DOHH2 (cell line): ENCODE measurements around the gene CCM2.
A peak's percentile ranks its signal among the peaks of the same experiment; 100 is the strongest.

Experiments used
- H3F3A ChIP-seq: fragments of 200-600 bp; sonication (generic), shearing (Covaris generic); 2 replicates; pipeline ENCODE4 v1.6.0; 2016; ENCODE audit warnings: antibody characterized with exemption, mild to moderate bottlenecking; ENCODE audit not compliant: control insufficient read depth, insufficient read depth
- H3K27ac ChIP-seq: fragments of 200-600 bp; sonication (generic); 2 replicates; pipeline ENCODE4 v1.5.1; 2014; ENCODE audit warnings: low read depth, mild to moderate bottlenecking, low read length, moderate library complexity
- H3K27me3 ChIP-seq: fragments of 200-600 bp; sonication (generic); 2 replicates; pipeline ENCODE4 v1.6.1; 2014; ENCODE audit warnings: mild to moderate bottlenecking, low read length, mixed read lengths; ENCODE audit not compliant: control insufficient read depth
- H3K36me3 ChIP-seq: fragments of 200-600 bp; sonication (generic); 2 replicates; pipeline ENCODE4 v1.6.1; 2014; ENCODE audit warnings: mild to moderate bottlenecking, low read length, moderate library complexity, mixed read lengths; ENCODE audit not compliant: control insufficient read depth
- H3K4me1 ChIP-seq: fragments of 200-600 bp; sonication (generic); 2 replicates; pipeline ENCODE4 v1.6.1; 2014; ENCODE audit warnings: mild to moderate bottlenecking, low read length, mixed read lengths; ENCODE audit not compliant: control insufficient read depth
- H3K4me2 ChIP-seq: fragments of 200-600 bp; sonication (generic); 2 replicates; pipeline ENCODE4 v1.6.0; 2014; ENCODE audit warnings: mild to moderate bottlenecking, low read length, moderate library complexity
- H3K4me3 ChIP-seq: fragments of 200-600 bp; sonication (generic); 2 replicates; pipeline ENCODE4 v1.5.1; 2014; ENCODE audit warnings: mild to moderate bottlenecking, low read length, mixed read lengths
- H3K79me2 ChIP-seq: fragments of 200-600 bp; sonication (generic); 2 replicates; pipeline ENCODE4 v1.6.1; 2014; ENCODE audit warnings: mild to moderate bottlenecking, low read length, mixed read lengths; ENCODE audit not compliant: control insufficient read depth
- H3K9me2 ChIP-seq: fragments of 200-600 bp; sonication (generic); replicated peaks from 2 replicates; pipeline ENCODE4 v1.6.1; 2014; ENCODE audit warnings: mild to moderate bottlenecking, low read length, mixed read lengths; ENCODE audit not compliant: control insufficient read depth
- H3K9me3 ChIP-seq: fragments of 200-600 bp; sonication (generic); 2 replicates; pipeline ENCODE4 v1.6.1; 2014; ENCODE audit warnings: antibody characterized with exemption, low read length, mixed read lengths; ENCODE audit not compliant: control insufficient read depth, insufficient read depth
- H4K20me1 ChIP-seq: fragments of 200-600 bp; sonication (generic); 2 replicates; pipeline ENCODE4 v1.6.0; 2014; ENCODE audit warnings: low read depth, mild to moderate bottlenecking, antibody characterized with exemption, low read length, moderate library complexity; ENCODE audit not compliant: control insufficient read depth, insufficient read depth
- EZH2phosphoT487 ChIP-seq: fragments of 200-600 bp; sonication (generic); IDR thresholded peaks from 2 replicates; pipeline ENCODE4 v1.6.1; 2017; ENCODE audit warnings: borderline replicate concordance, mild to moderate bottlenecking, antibody characterized with exemption, low read length, moderate library complexity, mixed read lengths
- TF ChIP-seq, protein P1 (sequence below): fragments of 200-600 bp; sonication (generic); IDR thresholded peaks from one replicate; pipeline ENCODE4 v1.5.1; 2014; ENCODE audit warnings: antibody characterized with exemption, mild to moderate bottlenecking, low read depth, low read length; ENCODE audit not compliant: poor library complexity, severe bottlenecking

CCM2 gene

DNA sequence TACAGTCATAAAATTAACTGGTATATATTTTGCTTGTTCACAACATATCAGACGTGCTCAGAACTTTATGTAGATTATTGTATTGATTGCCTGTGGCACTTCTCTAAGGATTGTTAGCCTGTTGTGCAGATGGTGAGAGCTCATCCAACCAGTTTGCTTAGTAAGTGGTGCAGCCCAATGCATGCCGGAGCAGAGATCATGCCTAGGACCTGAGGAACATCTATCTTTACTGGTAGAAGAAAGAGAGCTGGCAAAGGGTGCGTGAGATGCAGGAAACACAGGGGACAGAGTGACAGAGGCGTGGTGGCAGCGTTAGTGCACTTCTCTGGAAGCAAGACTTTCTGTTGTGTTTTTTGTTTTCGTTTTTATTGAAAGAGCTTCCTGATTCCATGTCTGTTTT lies 35.9 kb downstream of the CCM2 start:
- peaks cover 28% of the 10 kb centered on the region; the same call in 1 of the 2 replicates for H4K20me1 ChIP-seq

DNA sequence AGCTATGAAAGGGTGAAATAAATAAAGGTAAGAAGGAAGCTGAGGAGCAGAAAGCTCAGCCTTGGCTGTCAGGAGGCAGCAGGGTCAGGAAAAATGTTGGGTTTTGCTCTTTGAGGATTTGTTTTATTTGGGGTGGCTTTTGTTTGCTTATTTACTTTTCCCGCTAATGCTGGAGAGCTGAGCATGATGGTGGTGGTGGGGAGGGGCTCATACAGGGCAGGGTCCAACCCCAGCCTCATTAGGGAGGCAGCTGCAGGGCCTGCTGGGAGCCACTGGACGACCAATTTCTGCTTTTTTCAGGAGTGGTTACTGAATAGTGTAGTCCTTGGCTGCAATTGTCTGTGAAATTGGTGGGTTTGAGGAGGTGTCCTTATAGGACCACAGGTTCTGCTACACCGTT lies 36.3 kb downstream of the CCM2 start:
- peaks cover 29% of the 10 kb centered on the region; the same call in 1 of the 2 replicates for H4K20me1 ChIP-seq
- peaks cover 92% of the 10 kb centered on the region for H3K79me2 ChIP-seq

More for the DNA sequence above, 35.9 kb downstream of the CCM2 start:
- no peaks in the 10 kb centered on the region for H3K9me3 ChIP-seq
- H3K4me2 ChIP-seq, result peak overlapping the region; percentile 8; the same call in 1 of the 2 replicates
- H3K36me3 ChIP-seq, result peaks cover 66% of the 10 kb centered on the region
- no peaks in the 10 kb centered on the region for H3K27me3 ChIP-seq
- H3K9me2 ChIP-seq, result no peaks in the 10 kb centered on the region
- no peak overlapping the region for H3K27ac ChIP-seq
- H3K4me3 ChIP-seq, result no peak overlapping the region
- TF ChIP-seq, protein P1, sequence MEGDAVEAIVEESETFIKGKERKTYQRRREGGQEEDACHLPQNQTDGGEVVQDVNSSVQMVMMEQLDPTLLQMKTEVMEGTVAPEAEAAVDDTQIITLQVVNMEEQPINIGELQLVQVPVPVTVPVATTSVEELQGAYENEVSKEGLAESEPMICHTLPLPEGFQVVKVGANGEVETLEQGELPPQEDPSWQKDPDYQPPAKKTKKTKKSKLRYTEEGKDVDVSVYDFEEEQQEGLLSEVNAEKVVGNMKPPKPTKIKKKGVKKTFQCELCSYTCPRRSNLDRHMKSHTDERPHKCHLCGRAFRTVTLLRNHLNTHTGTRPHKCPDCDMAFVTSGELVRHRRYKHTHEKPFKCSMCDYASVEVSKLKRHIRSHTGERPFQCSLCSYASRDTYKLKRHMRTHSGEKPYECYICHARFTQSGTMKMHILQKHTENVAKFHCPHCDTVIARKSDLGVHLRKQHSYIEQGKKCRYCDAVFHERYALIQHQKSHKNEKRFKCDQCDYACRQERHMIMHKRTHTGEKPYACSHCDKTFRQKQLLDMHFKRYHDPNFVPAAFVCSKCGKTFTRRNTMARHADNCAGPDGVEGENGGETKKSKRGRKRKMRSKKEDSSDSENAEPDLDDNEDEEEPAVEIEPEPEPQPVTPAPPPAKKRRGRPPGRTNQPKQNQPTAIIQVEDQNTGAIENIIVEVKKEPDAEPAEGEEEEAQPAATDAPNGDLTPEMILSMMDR, result no peak
- no peak for TF ChIP-seq EZH2phosphoT487
- H3K4me1 ChIP-seq, result peaks cover 31% of the 10 kb centered on the region
- H3K79me2 ChIP-seq, result peaks cover 92% of the 10 kb centered on the region
- 0 out of 2 replicates have a peak, but pooled peaks cover 4% of the 10 kb centered on the region for H3F3A ChIP-seq

DNA sequence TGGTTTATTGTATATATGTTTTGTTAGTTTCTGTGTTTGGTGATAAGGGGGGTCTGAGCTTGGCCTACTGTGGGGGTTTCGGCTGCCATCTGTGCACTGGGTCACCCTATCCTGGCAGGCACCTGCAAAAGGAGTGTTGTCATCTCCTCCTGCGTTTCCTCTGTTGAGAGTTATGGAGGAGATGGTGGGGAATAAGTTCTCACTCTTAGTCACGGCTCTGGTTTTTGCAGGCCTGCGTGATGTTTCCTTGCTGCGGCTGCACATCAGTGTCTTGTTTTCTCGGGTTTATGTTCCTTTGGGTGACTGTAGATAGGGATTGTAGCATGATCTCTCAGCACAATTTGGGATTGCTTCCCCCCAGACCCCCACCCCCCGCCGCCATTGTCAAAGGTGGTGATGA lies 36.8 kb downstream of the CCM2 start:
- H4K20me1 ChIP-seq, result peaks cover 33% of the 10 kb centered on the region; the same call in 1 of the 2 replicates

More for the DNA sequence above, 36.3 kb downstream of the CCM2 start:
- H3K36me3 ChIP-seq, result peaks cover 70% of the 10 kb centered on the region
- H3K9me3 ChIP-seq, result no peaks in the 10 kb centered on the region
- peaks cover 31% of the 10 kb centered on the region for H3K4me1 ChIP-seq
- no peak overlapping the region for H3K27ac ChIP-seq
- H3K9me2 ChIP-seq, result no peaks in the 10 kb centered on the region
- no peaks in the 10 kb centered on the region for H3K27me3 ChIP-seq
- peak overlapping the region; percentile 8; the same call in 1 of the 2 replicates for H3K4me2 ChIP-seq
- 0 out of 2 replicates have a peak, but pooled peaks cover 4% of the 10 kb centered on the region for H3F3A ChIP-seq
- H3K4me3 ChIP-seq, result no peak overlapping the region
- TF ChIP-seq, protein P1, result no peak
- no peak for TF ChIP-seq EZH2phosphoT487

More for the DNA sequence above, 36.8 kb downstream of the CCM2 start:
- Histone ChIP-seq H3F3A (0 out of 2 replicates have a peak, but pooled peaks cover 4% of the 10 kb centered on the region), H3K36me3 (peaks cover 72% of the 10 kb centered on the region), H3K27me3 (no peaks in the 10 kb centered on the region), H3K9me3 (no peaks in the 10 kb centered on the region), H3K27ac (no peak overlapping the region), H3K4me3 (no peak overlapping the region), H3K4me2 (no peak overlapping the region), H3K79me2 (peaks cover 92% of the 10 kb centered on the region), H3K9me2 (no peaks in the 10 kb centered on the region), H3K4me1 (peaks cover 29% of the 10 kb centered on the region)
- no peak for TF ChIP-seq EZH2phosphoT487
- TF ChIP-seq, protein P1, result no peak
